Measurements from ENCODE around the gene WNT9A.
"Not testable (repeated sequence)": the region's sequence is repeated elsewhere in the genome, so short reads cannot be mapped to it uniquely, and the experiment has no call there.

WNT9A gene

DNA sequence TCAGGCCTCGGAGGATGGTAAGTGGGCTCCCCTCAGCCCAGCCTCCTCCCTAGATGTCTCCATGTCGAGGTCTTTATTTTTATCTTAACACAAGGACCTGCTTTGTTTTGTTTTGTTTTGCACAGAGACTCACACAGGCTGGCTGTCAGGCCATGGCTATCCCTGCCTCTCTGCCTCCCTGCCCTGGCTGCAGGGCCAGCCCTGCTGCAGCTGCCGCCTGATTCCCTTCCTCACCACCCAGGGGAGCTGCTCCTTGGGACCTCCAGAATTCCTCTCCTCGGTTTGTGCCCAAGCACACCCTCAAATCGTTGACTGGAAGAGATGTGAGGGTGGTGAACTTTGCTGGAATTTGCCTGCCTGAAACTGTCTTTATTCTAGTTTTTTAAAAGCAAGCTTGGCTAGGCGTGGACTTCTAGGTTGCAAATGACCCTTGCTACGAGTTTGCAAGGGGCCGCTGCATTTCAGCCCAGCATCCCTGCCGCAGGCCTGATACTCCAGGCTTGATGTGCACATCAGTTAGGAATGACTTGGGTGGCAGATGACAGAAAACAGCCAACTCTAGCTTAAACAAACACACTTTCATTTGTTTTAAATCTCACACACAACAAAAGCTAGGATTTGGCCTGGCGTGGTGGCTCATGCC, 37.1 kb downstream of the WNT9A start:
- DNase-seq (ENCODE audit: low spot score) = no peak

- DNase-seq (ENCODE audit: low spot score) = not testable (repeated sequence)
These were observed 37.8 kb downstream of the WNT9A start for GRCh38 chr1:227909923-227910328.

- no peak for DNase-seq (ENCODE audit: low spot score)
These were observed 38.5 kb downstream of the WNT9A start for GRCh38 chr1:227909188-227909587.

- no peak for DNase-seq (ENCODE audit: low spot score)
These were observed 39.4 kb downstream of the WNT9A start for GRCh38 chr1:227908359-227908758.

DNA sequence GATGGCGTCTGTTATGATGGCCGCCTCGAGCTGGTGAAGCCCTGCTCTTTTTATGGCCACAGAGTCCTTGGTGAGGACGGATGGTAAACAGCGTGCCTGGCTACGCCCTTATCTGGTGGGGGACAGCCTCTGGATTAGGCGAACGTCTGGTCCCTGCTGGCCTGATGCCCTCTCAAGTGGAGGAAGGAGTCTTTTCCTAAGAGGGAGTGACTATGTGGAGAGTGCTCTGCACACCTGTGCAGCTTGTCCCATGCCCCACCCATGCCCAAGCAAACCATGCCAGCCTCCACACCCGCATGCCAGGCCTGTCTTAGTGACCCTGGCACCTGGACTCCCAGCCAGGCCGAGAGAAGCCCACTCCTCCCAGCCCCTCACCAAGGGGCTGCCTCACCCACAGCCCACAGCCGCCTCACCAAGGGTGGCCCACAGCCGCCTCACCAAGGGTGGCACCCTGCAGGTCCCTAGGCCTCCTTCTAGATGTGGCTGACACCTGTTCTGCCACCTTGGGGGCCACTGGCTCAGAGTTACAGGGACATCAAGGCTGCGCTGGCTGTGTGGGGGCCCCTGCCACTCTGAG, 40.2 kb downstream of the WNT9A start:
- no peak for DNase-seq (ENCODE audit: low spot score)

DNA sequence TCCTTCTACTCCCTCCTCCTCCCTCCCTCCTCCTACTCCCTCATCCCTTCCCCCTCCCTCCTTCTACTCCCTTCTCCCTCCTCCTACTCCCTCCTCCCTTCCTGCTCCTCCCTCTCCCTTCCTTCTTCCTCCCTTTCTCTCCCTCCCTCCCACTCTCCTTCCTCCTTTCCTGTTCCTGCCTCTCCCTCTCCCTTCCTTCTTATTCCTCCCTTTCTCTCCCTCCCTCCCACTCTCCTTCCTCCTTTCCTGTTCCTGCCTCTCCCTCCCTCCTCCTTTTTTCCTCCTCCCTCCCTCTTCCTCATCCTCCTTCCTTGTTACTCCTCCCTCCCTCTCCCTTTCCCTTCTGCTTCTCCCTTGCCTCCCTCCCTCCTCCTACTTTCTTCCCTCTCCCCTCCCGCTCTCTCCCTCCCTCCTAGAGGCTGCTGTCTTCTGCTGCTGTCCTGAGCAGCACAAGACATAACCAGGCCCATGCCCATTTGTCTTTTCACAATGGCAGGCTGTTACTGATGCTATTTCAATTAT, 41.1 kb downstream of the WNT9A start:
- DNase-seq (ENCODE audit: low spot score) = no peak

- no peak for DNase-seq (ENCODE audit: low spot score)
These were observed 41.9 kb downstream of the WNT9A start for GRCh38 chr1:227905573-227906487.

GRCh38 chr1:227904541-227905335, 43.0 kb downstream of the WNT9A start:
- DNase-seq (ENCODE audit: low spot score) = no peak

DNA sequence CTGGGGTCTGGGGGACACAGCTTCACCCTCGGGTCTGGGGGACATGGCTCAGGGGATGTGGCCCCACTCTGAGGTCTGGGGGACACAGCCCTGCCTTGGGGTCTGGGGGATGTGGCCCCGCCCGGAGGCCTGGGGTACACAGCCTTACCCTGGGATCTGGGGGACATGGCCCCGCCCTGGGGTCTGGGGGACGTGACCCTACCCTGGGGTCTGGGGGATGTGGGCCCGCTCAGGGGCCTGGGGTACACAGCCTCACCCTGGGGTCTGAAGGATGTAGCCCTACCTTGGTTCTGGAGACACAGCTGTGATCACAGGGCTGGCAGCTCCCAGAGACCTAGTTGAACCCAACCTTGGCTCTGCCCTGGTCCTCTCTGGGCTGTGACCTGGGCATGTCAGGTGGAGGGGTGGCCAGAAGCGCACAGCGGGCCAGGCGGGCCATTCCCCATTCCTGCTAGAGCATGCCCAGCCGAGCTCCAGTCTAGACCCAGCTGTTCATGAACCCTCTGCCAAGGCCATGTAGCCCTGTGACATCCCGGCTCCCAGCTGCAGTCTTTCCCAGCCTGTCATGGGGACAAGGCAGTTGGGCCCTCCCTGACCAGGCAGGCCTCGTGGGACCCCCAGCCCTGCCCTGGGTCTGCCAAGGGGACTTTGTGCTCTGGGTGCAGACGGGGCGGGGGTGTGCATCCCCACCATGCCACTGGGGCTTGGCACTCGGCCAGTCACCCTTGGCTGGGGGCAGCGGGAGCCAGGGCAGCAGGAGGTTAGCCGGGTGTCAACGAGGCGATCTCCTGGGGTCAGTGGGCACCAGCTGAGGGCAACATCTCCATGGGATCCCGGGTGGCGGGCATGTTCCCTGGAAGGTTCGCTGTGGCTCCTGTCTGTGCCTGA, 43.9 kb downstream of the WNT9A start:
- DNase-seq (ENCODE audit: low spot score) = no peak

DNA sequence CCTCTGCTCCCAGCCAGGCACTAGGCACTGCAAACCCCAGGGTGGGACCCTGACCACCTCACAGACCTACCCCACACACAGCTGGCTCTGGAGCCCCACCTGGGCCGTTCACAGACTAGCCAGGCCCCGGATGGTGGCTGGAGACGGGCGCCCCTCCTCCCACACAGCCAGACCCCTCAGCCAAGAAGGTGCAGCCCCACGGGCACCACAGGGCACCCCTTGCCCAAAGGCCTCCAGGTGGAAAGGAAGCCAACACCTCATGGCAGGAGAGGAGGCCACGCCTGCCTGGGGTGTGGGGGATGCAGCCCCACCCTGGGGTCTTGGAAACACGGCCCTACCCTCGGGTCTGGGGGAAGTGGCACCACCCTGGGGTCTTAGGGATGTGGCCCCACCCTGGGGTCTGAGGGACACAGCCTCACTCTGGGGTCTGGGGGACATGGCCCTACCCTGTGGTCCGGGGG, 44.6 kb downstream of the WNT9A start:
- no peak for DNase-seq (ENCODE audit: low spot score)

- DNase-seq (ENCODE audit: low spot score) = no peak
These were observed 45.1 kb downstream of the WNT9A start for GRCh38 chr1:227902641-227902990.

- no peak for DNase-seq (ENCODE audit: low spot score)
These were observed 45.7 kb downstream of the WNT9A start for GRCh38 chr1:227901906-227902640.

GRCh38 chr1:227901239-227901905, 46.4 kb downstream of the WNT9A start:
- no peak for DNase-seq (ENCODE audit: low spot score)

DNA sequence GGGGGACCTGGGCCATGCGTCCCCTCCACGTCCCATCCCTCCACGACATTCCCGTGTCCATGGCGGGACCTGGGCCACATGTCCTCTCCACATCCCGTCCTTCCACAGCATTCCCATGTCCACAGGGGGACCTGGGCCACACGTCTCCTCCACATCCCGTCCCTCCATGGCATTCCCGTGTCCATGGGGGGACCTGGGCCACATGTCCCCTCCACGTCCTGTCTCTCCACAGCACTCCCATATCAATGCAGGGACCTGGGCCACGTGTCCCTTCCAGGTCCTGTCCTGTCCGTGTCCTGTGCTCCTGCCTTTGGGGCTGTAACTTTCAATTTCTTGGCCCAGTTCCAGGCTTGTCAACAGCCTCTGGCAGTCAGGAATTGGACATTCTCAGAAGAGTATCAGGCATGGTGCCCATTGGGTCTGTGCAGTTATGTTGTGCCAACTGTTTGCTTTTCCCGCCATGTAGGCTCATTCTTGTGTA, 47.1 kb downstream of the WNT9A start:
- no peak for DNase-seq (ENCODE audit: low spot score)

- DNase-seq (ENCODE audit: low spot score) = no peak
These were observed 47.8 kb downstream of the WNT9A start for GRCh38 chr1:227899820-227900449.

- DNase-seq (ENCODE audit: low spot score) = no peak
These were observed 48.5 kb downstream of the WNT9A start for GRCh38 chr1:227899141-227899819.

DNA sequence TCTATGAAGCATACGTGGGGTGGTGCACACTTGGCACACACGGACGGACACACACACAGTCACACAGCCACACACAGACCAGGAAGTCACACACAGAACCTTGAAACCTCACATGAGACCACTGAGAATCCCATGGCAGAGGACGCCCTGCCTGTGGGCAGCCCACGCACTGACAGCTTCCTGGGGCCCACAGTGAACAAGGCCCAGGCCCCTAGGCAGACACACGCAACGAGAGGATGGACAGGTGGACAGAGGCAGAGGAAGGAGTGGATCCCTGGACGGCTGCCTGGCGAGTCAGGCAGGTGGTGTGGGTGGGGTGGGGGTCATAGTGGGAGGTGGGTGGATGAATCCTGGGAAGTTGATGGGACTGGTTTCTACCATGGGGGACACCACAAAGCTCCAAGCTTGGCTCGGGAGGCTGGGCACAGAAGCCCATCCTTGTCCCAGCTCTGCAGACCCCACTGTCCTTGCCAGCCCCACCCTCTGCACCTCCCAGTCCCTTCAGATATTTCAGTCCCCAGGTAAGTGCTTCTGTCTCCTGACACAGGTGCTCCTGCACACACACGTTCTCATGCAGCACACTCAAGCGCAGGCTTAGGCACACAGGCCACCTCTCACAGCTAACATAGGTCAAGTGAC, 49.1 kb downstream of the WNT9A start:
- DNase-seq (ENCODE audit: low spot score) = no peak

All from activated CD4-positive, alpha-beta T cell treated with anti-CD3 and anti-CD28 coated beads, Interleukin-2, Interleukin-4, amounts not matched to agents 100 ng/mL and 50 ng/mL, durations not matched to agents 16 hours and 8 hours (primary cell).